Neural cell (in vitro differentiated cells): ENCODE measurements around the gene CLDN15. TPM values are rescaled to one million over a fixed set of nuclear protein-coding genes. Genes with fewer than 3 reads are reported as not detected.

ENCODE experiments used
- polyA plus RNA-seq: library from polyadenylated mRNA; depleted of rRNA; stranded (reverse); fragments of >200 nt; gene quantifications from 2 replicates; pipeline ENCODE4 v1.2.3, GENCODE V29; 2014
- small RNA-seq, 3 experiments: library from RNA; depleted of rRNA; stranded (forward); fragments of <200 nt; gene quantifications; one replicate each; pipeline ENCODE3, GENCODE V24; 2012

Gene CLDN15
- polyA plus RNA-seq, 1 donor from 2014 or later, result 10.9 TPM

Small RNA genes lying within 50 kb of the gene (small RNA-seq; reads per million reads assigned to genes)
- gene RNU6-1104P, result 0 to 0.16 (median 0) reads per million in 3 experiments

Other genes starting within 250 kb of the CLDN15 start
- not detected in 2 replicates for gene MUC17, start 217.7 kb downstream of the CLDN15 start, polyA plus RNA-seq
- 0.01 and 0.12 TPM in 2 replicates for gene TRIM56, start 152.3 kb downstream of the CLDN15 start, polyA plus RNA-seq
- 0.12 TPM in 1 of 2 replicates, not detected in the other for gene SERPINE1, start 110.7 kb downstream of the CLDN15 start, polyA plus RNA-seq
- 344 and 389 TPM in 2 replicates for gene AP1S1, start 83.3 kb downstream of the CLDN15 start, polyA plus RNA-seq
- gene VGF, start 72.2 kb downstream of the CLDN15 start, polyA plus RNA-seq, result 36.8 and 39.3 TPM in 2 replicates
- 4.0 and 4.5 TPM in 2 replicates for gene NAT16, start 57.5 kb downstream of the CLDN15 start, polyA plus RNA-seq
- gene MOGAT3, start 36.8 kb downstream of the CLDN15 start, polyA plus RNA-seq, result not detected in 2 replicates
- 17.9 and 19.2 TPM in 2 replicates for gene PLOD3, start 20.2 kb downstream of the CLDN15 start, polyA plus RNA-seq
- 160 and 176 TPM in 2 replicates for gene ZNHIT1, start 19.6 kb downstream of the CLDN15 start, polyA plus RNA-seq
- gene FIS1, start 7.3 kb upstream of the CLDN15 start, polyA plus RNA-seq, result 322 and 339 TPM in 2 replicates
- gene IFT22, start 84.0 kb upstream of the CLDN15 start, polyA plus RNA-seq, result 50.9 TPM in 2 replicates
- 36.6 and 39.0 TPM in 2 replicates for gene COL26A1, start 125.1 kb upstream of the CLDN15 start, polyA plus RNA-seq